HG02938 (cell line): Measurements from ENCODE around the gene IFNLR1.

Source experiments
- ATAC-seq: cut with Tn5 transposase; IDR thresholded peaks from one replicate; pipeline ENCODE4 v1.9.1; 2021; ENCODE audit warnings: mild to moderate bottlenecking, moderate library complexity; ENCODE audit not compliant: unreplicated experiment

IFNLR1 gene

GRCh38 chr1:24126672-24127023, 60.4 kb downstream of the IFNLR1 start:
- no peak for ATAC-seq

GRCh38 chr1:24126018-24126671, 60.9 kb downstream of the IFNLR1 start:
- ATAC-seq = no peak

- no peak for ATAC-seq
Measured at GRCh38 chr1:24125456-24125855, 61.6 kb downstream of the IFNLR1 start.

DNA sequence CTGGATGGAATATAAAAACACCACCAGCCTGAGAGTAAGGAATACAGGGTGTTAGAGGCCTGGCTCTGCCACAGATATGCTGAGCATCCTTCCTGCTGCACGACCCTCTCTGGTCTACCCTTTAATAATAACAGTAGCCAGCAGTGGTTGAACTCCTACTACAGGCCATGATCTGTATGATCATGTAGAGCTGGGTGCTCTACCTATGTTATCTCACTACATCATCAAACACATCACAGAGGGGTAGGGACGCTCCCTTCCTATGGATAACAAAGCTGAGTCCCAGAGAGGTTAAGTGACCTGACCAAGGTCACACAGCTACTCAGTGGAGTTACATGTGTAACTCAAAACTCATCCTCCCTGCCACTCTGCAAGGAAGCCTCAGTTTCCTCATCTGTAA, 62.1 kb downstream of the IFNLR1 start:
- ATAC-seq = no peak

- ATAC-seq = no peak
Measured at GRCh38 chr1:24123611-24124010, 63.5 kb downstream of the IFNLR1 start.

DNA sequence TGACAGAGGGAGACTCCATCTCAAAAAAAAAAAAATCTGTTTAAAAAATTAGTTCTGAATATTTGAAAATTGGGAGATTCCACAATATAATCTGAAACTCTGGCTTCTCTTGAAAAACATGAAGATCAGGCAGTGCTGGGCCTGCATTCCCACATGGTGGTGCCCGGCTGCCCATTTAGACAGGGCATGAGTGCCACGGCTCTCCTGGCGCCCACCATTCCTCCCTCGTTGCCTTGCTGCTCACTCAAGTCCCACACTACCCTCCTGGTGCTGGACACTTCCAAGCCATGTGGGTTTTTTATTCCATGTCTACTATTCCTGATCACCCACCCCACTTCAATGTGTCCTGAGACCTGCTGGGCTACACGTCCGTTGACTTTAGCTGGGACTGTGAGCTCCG, 64.3 kb downstream of the IFNLR1 start:
- no peak for ATAC-seq

GRCh38 chr1:24121406-24121805, 65.7 kb downstream of the IFNLR1 start:
- no peak for ATAC-seq

DNA sequence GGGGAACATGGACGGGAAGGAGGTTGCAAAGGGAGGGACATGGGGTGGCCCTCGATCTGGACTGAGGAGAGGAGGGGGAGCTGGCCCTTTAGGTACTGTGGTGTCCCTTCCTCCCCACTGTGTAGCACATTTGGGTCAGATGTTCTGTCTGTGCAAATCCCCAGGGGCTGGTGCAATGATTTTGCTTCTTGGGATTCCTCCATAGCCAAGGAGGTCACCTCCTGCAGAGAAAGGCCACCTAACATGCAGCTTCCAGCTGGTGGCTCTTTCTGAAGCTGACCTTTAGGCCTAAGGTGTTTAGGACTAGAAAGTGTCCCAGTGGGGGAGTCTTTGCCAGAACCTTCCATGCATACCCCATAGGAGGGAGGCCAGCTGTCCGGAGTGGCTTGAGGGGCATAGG, 66.1 kb downstream of the IFNLR1 start:
- ATAC-seq = no peak

DNA sequence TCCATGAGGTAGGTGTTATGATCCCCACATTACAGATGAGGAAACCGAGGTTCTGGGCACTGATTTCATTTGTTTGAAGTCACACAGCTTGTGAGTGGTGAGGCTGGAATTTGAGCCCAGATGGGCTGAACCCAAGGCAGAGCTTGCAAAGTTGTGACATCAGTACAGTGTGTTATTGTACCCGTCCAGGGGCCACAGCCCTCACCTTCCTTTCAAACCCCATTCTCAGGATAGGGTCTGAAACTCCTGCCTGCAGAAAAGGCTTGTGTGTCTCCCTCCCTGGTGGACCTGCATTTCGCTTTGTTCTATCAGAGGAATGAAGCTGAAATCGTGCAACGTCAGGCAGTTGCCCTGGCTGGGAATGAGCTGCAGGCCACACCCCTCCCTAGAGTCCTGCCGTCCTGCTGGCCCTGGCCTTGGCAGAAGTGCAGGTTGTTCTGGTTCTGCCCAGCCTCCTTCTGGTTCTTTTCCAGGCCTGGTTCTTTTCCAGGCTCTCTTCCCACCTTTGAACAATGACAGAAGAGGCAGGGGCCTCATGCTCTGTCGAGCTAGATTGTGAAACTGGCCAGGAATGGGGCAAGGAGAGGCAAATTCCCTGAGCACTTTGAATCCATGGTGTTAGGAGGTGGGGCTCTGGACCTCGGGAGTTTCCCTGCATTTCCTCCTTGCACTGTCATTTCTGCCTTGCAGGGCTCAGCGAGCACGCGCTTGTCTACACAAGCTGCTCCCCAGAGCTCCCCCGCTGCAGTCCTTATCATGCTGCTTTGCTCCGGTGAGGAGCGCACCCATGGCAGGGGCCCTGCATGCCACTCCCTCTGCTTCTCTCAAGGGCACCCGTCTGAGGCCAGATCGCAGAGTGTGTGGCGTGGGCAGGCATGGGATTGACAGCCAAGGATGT, 67.0 kb downstream of the IFNLR1 start:
- ATAC-seq = no peak

DNA sequence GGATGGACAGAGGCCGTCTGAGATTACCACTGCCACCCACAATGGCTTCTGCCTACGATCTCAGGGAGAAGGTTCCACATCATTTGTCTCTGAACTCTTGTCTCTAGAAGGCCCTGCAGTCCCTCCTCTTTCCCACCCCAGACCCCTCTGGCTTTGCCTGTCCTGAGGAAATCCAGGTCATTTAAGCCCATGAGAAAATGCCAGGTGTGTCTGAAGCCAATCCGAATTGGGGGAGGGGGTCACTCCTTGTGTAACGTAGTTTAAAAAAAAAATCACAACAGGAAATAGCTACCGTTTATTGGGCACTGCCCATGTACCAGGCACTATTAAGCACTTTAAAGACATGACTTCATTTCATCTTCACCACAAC, 67.6 kb downstream of the IFNLR1 start:
- ATAC-seq = no peak

GRCh38 chr1:24118410-24119242, 68.5 kb downstream of the IFNLR1 start:
- no peak for ATAC-seq

- ATAC-seq = no peak
Measured at GRCh38 chr1:24117722-24118409, 69.2 kb downstream of the IFNLR1 start.

DNA sequence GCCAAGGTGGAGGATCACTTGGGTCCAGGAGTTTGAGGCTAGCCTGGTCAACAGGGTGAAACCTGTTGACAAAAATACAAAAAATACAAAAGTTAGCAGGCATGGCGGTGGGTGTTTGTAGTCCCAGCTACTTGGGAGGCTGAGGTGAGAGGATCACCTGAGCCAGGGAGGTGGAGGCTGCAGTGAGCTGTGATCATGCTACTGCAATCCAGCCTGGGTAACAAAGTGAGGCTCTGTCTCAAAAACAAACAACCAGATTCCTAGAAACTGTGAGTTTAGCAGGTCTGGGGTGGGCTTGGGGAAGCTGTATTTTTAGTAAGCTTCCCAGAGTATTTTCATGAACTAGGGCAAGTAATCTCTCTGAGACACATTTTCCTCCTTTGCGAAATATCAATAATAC, 70.0 kb downstream of the IFNLR1 start:
- ATAC-seq = no peak

DNA sequence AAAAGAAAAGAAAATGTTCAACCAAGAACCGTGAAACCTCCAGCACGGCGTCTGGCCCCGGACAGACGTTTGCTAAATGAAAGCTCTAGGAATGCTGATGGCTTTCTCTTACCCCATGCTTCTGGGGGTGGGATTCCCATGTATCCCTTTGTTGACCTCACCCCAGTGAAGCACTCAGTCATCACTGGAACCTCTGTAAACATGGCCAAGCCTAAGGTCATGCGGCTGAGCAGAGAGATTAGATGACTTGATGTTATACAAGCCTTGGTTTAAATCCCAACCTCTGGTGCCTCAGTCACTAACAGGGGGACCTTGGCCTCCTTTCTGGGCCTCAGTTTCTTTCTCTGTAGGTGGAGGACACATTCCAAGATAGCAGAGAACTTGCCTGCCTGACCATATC, 72.3 kb downstream of the IFNLR1 start:
- no peak for ATAC-seq

DNA sequence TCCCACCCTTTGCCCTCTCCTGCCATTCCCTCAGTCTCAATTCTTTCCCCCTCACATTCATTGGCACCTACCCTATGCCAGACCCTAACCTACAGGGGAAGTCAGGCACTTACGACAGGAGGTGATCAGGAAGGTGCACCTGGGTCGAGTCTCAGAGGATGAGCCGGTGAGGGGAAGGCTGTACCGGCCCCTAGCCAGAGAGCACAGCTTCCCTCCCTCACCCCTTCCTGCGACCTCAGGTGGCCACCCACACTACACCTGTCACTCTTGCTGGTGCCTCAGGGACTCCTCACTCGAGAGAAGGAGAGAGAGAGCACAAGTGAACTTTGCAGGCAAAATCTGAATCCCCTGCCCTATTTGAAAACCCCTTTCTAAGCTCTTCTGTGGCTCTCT, 73.5 kb downstream of the IFNLR1 start:
- no peak for ATAC-seq

- ATAC-seq = no peak
Measured at GRCh38 chr1:24111996-24112779, 74.9 kb downstream of the IFNLR1 start, which contains the start of gene MYOM3. MYOM3 (minus strand) TSS chr1:24112135; CDS start chr1:24108636, 3,499 bp downstream.

DNA sequence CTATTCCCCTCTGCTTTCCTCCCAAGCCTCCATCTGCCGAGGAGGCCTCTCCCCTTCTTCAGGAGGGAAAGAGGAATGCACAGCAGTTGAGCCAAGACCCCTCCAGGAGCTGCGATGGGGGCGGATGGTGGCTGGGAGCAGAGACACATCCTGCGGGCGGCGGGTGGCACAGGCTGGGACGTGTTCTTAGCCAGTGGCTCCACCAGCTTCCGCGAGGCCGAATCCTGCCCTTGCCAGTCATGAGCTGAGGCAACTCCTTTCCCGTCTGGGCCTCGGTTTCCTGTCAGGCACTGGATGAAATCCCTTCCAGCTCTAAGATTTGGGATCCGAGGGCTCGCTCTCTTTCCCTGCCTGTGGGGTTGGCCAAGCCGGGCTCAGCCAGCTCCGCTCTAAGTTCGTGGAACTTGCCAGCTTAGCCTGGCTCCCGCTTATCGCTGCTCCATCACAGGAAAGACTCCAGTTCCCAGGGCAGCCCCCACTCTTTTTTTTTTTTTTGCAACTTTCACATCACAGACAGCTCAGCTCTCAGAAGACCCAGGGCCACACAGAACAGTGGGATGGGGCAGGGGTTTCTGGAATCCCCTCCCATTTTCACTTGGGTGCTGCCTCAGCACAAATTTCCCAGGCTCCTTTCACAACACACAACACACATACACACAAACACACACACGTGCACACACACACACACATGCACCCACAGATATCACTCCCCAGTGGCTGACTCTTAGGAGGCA, 75.7 kb downstream of the IFNLR1 start:
- ATAC-seq = no peak

- ATAC-seq = no peak
Measured at GRCh38 chr1:24110642-24111261, 76.3 kb downstream of the IFNLR1 start.
